Activated T-cell treated with anti-CD3 and anti-CD28 coated beads, Interleukin-2, amount 50 U/mL, for 48 hours (primary cell): ENCODE results near the gene ARL5A.

ENCODE experiments used
- DNase-seq, 2 experiments: peaks; one replicate each; pipeline ENCODE4 v3.0.0-alpha.2; 2020

ARL5A gene

DNA sequence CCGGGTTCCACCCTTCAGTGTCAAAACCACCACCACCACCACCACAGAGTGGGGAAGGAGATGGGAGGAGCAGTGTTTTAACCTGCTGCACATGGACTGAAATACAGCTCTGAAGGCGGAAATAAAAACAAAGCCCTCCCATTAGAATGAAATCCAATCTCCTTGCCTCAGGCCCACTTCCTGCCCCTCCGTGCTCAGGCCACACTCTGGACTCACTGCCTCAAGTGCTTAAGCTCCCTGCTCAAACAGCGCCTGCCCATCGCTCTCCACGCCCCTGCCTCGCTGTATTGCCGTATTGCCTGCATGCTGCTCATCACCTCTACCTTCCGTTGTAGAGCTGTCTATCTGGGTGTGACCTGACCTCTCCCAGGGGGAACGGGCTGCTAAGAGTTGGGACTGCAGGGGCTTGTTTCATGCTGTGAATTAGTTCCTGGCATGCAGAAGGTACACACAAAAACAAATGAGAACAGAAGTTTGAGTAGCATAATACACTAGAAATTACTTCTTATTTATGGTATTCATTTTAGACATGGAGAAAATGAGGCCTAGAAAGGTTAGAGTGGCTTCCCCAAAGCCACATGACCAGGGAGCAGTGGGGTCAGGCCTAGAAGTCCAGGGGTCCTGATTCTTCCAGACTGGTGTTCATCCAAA lies 62.3 kb downstream of the ARL5A start:
- no peak for DNase-seq

DNA sequence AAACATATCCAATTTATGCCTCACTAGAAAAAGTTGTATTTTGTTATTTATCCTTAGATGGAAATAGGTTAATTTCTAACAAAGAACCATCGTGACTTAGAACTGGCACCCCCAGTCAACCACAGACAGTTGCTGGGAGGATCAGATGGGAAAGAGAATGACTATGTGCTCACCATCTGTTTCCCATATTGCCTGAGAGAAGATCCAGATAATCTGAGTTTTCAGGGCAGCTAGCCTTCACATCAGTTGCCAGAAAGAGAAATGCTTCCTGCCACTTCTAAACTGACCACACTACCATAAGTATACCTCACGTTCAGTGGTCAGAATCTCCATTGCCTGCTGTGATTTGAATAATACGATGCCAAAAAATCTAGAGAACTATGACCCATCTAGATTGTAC lies 65.5 kb downstream of the ARL5A start:
- DNase-seq, result no peak

DNA sequence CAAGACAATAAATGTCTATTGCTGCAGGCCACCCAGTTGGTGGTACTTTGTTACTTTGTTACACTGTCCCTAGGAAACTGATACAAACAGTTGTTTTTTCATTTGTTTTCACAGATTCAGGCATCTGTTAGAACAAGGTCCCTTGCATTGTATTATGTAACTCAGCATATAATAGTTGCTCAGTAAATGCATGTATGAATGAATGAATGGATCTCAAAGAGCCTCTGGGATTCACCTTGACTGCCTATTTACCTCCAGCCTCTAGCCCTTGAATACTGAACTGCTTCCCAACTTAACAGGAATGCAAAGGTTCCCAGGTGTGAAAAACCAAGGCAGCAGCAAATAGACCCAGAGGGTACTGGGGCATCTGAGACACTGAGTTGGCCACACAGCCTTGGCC lies 66.5 kb downstream of the ARL5A start:
- no peak for DNase-seq

DNA sequence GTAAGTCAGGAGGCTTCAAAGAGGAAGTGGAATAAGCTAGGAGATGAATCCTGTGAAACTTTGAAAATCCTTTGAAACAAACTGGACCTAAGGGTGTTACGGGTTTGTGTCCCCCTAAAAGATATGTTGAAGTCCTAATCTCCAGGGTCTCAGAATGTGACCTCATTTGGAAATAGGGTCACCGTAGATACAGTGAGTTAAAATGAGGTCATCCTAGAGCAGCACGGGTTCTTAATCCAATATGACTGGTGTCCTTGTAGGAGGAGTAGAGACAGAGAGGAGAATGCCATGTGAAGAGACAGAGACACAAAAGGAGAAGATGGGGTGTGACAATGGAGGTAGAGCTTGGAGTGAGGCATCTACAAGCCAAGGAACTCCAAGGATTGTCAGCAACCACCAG lies 67.0 kb downstream of the ARL5A start:
- no peak for DNase-seq

DNA sequence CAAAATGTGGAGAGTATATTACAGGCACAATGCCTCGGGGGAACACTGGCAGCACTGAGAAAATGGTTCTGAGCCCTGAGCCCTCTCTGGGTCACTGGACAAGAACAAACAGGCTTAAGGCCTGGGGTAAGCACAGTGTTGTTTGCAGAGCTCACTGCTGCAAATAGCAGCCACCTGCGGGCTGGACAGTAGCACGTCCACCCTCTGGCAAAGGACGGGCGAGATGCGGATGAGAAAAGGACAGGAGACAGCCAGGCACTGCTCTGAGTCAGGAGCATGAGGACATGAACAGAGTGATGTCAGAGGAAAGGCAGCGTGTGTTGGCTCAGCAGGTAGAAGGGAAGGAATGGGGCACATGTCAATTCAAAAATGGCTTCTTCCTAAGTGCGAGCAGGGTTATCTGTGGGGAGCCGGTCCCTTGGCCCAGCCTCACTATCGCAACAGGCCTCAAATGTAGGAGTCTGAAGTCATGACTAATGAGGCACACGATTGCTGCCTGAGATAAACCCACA lies 68.0 kb downstream of the ARL5A start:
- no peak for DNase-seq

DNA sequence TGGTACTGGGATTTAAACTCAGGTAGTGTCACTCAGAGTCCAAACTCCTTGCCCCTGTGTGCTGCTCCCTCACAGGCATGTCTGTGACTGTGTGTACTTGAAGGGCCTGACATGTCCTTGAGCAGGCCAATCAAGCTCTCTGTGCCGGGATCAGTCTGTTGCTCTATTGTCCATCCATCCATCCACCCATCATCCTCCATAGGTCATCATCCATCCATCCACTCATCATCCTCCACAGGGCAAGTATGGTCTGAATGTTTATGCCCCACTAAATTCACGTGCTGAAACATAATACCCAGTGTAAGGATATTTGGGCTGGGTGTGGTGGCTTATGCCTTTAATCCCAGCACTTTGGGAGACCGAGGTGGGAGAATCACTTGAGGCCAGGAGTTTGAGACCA lies 69.5 kb downstream of the ARL5A start:
- DNase-seq, result no peak

DNA sequence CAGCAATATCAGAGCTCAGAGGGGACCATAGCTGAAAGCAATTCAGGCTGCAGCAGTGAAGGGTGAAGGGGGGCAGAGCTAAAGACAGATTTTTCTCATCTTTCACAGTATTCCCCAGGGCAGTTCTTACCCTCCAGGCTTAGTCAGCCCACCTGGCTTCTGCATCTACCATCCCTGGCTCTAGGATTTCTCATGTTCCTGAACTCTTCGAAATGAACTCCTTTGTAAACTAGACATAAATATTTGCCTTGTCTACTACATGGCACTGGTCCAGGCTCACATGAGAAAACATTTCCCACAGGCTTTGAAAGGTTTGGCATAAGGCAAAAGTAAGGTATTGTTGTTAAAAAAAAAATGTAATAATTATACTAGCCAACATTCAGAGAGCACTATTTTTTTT lies 70.4 kb downstream of the ARL5A start:
- no peak for DNase-seq

DNA sequence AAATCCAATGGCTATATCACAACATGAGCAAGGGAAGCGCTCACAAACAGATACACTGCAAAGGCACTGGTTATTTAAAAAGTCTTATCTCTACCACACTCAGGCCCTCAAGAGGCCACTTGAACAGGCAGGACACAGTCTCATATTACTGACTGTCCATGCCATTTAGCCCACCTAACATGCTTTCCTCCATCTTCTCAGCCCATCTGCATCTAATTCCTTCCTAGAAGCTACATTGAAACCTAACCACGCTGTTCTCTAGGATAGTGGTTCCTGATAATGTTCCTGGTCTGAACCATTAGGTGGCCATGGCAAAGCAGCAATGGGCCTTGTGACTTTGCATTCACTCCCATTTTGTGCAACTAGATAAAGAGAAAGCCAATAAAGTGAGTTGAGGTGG lies 71.4 kb downstream of the ARL5A start:
- DNase-seq, result no peak

DNA sequence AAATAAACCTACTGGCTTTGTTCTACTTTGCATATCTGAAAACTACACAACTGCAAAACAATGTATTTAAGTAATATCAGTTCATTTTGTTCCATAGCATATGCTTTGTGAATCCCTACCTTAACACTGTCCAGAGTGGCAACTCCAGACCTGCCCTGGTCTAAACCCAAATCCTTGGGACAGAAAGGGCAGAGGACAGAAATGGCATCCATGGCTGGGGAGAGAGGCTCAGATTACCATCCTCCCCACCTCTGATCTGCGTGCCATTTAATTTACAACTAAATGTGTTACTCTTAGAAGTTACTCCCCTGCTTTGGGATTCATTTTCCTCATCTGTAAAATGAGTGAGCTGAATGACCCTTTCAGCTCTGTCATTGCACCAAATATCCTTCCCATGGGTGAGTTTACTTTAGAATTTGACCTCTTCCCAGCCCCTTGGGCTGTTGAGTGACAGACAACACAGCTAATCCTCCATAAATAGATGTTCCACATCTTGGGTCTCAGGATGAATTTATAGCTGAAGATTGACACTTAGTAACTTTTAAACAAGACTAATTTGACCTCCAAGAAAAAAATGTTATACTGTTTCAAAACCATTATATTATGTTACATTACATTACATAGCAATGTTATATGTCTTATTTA lies 73.8 kb downstream of the ARL5A start:
- DNase-seq, result no peak

DNA sequence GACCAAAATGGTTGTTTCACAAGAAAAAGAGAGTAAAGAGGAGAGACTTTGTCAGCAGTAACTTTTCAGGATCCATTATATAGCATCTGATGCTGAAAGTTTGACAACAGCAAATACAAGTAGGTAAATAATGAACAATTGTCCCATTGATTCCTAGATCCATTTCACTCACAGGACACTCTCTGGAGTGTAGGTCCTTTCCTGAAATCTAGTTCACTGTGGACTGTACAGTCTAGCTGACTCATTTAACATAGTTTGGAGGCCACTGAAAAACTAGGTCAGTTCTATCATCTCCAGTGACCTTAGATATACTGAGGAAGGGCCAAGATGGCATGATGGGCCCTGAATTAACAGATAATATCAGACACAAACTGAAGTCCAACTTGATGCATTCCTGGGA lies 74.7 kb downstream of the ARL5A start:
- no peak for DNase-seq
